Measurements from ENCODE around the gene RABEPK.
"Not testable (repeated sequence)": the region's sequence is repeated elsewhere in the genome, so short reads cannot be mapped to it uniquely, and the experiment has no call there.

GRCh38 chr9:125234099-125234498 lies 33.8 kb downstream of the RABEPK start:
- TF ChIP-seq EZH2 (IDR thresholded peaks at IDR 0.05; ENCODE audit: borderline replicate concordance, control insufficient read depth, low read depth, low read length); ASH2L (IDR thresholded peaks at IDR 0.05; ENCODE audit: borderline replicate concordance, low read depth); CTCF (IDR thresholded peaks at IDR 0.05 in 2 of 3, conservative IDR thresholded peaks at IDR 0.05 in 1 of 3; ENCODE audit: control insufficient read depth in 2 of 3, extremely low read depth in 1 of 3, insufficient read depth in 1 of 3, low read depth in 3 of 3, low read length in 3 of 3); CHD4 (IDR thresholded peaks at IDR 0.05); MAX (IDR thresholded peaks at IDR 0.05; ENCODE audit: low read depth, low read length); SIX5 (IDR thresholded peaks at IDR 0.05; ENCODE audit: low read depth, low read length, severe bottlenecking); ATF7 (IDR thresholded peaks at IDR 0.05; ENCODE audit: low read depth); CHD2 (IDR thresholded peaks at IDR 0.05; ENCODE audit: borderline replicate concordance, low read depth, low read length); FOXK2 (IDR thresholded peaks at IDR 0.05): not testable (repeated sequence)
